ENCODE measurements around the gene NRTN.

DNA sequence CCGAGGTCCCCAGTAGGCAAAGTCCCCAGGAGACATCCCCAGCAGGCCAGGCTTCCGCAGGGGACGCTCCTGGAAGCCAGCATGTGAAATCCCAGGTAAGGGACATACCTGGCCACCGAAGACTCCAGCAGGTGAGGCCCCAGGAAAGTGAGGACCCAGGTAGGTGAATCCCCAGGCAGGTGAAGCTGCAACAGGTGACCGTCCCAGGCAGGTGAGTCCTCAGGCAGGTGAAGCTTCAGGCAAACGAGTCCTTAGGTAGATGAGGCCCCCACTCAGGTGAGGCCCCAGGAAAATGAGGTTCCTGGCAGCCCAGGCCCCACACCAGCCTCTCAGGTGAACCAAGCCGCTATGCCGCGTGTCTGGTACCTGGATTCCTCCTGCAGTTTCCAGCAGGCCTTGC is 26.3 kb downstream of the NRTN start:
- TF ChIP-seq, protein P1, sequence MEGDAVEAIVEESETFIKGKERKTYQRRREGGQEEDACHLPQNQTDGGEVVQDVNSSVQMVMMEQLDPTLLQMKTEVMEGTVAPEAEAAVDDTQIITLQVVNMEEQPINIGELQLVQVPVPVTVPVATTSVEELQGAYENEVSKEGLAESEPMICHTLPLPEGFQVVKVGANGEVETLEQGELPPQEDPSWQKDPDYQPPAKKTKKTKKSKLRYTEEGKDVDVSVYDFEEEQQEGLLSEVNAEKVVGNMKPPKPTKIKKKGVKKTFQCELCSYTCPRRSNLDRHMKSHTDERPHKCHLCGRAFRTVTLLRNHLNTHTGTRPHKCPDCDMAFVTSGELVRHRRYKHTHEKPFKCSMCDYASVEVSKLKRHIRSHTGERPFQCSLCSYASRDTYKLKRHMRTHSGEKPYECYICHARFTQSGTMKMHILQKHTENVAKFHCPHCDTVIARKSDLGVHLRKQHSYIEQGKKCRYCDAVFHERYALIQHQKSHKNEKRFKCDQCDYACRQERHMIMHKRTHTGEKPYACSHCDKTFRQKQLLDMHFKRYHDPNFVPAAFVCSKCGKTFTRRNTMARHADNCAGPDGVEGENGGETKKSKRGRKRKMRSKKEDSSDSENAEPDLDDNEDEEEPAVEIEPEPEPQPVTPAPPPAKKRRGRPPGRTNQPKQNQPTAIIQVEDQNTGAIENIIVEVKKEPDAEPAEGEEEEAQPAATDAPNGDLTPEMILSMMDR (IDR thresholded peaks at IDR 0.05 in 8 of 11, conservative IDR thresholded peaks at IDR 0.05 in 3 of 11) = no peak
- no peak for TF ChIP-seq POLR2A (IDR thresholded peaks at IDR 0.05)

All from spleen (tissue), 7 donors.